NCI-H345 treated with DMSO at 0.1 percent for 48 hours (cell line): Measurements from ENCODE around the gene DGKD.

Experiments used
- DNase-seq: peaks from one replicate; lab custom pipeline; 2025; ENCODE audit not compliant: unreplicated experiment; lab: John Stamatoyannopoulos, UW

DGKD gene, protein sequence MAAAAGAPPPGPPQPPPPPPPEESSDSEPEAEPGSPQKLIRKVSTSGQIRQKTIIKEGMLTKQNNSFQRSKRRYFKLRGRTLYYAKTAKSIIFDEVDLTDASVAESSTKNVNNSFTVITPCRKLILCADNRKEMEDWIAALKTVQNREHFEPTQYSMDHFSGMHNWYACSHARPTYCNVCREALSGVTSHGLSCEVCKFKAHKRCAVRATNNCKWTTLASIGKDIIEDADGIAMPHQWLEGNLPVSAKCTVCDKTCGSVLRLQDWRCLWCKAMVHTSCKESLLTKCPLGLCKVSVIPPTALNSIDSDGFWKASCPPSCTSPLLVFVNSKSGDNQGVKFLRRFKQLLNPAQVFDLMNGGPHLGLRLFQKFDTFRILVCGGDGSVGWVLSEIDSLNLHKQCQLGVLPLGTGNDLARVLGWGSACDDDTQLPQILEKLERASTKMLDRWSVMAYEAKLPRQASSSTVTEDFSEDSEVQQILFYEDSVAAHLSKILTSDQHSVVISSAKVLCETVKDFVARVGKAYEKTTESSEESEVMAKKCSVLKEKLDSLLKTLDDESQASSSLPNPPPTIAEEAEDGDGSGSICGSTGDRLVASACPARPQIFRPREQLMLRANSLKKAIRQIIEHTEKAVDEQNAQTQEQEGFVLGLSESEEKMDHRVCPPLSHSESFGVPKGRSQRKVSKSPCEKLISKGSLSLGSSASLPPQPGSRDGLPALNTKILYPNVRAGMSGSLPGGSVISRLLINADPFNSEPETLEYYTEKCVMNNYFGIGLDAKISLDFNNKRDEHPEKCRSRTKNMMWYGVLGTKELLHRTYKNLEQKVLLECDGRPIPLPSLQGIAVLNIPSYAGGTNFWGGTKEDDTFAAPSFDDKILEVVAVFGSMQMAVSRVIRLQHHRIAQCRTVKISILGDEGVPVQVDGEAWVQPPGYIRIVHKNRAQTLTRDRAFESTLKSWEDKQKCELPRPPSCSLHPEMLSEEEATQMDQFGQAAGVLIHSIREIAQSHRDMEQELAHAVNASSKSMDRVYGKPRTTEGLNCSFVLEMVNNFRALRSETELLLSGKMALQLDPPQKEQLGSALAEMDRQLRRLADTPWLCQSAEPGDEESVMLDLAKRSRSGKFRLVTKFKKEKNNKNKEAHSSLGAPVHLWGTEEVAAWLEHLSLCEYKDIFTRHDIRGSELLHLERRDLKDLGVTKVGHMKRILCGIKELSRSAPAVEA

DNA sequence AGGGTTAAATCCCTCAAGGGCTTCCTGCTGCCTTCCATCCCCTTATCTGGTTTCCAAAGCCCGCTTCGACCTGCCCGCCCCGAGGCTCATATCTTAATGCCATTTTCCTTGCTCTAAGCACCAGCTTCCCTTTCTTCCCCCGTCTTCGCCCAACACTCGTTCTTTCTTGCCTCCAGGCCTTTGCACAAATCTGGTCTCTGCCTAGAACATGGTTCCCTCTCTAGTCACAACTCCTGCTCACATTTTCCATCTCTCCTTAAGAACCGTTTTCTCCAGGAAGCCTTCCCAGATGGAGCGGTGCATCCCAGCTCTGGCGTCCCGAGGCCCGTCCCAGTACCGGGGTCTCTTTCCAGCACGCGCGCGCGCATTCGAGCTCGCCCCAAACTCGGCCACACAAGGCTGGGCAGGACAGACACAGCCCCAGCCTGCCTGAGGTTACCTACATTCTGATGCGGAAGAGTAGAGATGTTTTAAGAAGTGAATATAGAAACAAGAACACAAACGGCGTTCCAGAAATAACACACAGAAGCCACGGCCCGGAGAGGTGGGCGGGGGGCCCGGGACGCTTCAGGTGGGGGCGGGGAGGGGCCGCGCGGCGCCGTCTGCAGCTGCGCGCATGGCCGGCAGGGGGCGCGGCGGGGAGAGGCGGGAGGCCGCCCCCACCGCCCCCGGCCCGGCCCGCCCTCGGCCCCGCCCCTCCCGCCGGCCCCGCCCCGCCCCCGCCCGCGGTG lies at the start of gene DGKD:
DGKD (plus strand) TSS at position 726 of the 731 bp plus-strand sequence. CDS start 25 bp downstream, outside the sequence.
- DNase-seq, result peak; percentile 30

DNA sequence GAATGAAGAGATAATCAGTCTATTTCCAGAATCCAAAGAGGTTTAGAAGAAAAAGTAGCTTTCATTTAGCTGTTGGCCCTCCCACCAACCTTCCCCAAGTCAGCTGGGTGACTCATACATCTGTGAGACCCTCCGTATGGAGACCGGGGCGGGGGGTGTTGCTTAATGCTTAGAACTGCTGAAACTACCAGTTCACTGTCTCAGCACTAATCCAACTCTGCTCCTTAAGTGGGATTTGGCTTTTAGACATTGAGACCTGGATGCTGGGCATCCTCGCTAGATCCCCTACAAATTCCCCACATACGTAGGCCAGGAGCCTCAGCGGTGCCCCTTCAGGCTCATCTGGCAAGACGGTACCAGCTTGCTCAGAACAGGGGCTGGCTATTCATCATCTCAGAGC lies 46.7 kb upstream of the DGKD start, which contains the start of gene SAG:
SAG (plus strand) TSS at position 252 of the 400 bp plus-strand sequence. CDS start 1,374 bp downstream, outside the sequence.
- DNase-seq, result no peak

DNA sequence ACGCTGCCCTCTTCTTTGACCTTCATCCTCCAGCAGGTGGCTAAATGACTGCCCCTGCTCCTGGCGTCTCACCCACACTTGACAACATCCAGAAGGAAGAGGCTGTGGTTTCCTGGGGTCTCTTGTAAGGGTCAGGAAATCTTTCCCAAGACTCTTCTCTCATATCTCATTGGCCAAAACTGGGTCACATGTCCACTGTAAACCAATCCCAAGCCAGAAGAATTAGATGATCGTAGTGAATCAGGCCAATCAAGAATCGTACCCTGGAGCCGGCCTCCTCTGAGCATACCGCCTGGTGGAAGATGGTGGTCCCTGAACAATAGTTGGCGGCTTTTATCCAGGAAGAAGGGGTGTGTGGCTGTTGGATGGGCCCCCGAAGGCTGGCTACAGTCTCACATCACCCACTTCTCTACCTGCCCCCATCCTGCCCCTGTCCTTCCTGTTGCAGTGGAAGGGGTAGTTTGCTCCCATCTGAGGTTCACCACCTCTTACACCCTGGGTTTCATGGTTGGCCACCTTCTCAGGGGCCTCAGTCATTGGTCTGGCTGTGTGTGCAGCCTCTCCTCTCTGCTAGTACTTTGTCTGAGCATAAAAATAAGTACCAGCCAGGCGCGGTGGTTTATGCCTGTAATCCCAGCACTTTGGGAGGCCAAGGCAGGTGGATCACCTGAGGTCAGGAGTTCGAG lies 42.9 kb upstream of the DGKD start:
- DNase-seq, result no peak

DNA sequence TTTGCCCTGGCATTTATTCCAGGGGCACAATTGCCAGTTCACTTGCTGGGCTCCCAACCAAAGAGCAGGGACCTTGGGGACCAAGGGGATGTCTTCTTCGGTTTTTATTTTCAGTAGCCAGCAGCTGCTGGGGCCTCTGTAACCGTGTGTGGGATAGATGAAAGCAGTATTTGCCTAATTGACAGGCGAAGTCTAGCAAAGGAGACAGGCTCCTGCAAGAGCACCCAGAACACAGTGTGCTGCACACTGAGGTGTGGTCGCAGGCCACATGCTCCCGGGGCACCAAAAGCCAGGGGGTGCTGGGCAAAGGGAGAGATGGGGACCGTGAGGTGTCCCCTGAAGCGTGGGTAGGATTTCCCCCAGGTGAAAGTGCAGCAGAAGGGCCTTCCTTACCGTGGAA lies 41.4 kb upstream of the DGKD start:
- no peak for DNase-seq

DNA sequence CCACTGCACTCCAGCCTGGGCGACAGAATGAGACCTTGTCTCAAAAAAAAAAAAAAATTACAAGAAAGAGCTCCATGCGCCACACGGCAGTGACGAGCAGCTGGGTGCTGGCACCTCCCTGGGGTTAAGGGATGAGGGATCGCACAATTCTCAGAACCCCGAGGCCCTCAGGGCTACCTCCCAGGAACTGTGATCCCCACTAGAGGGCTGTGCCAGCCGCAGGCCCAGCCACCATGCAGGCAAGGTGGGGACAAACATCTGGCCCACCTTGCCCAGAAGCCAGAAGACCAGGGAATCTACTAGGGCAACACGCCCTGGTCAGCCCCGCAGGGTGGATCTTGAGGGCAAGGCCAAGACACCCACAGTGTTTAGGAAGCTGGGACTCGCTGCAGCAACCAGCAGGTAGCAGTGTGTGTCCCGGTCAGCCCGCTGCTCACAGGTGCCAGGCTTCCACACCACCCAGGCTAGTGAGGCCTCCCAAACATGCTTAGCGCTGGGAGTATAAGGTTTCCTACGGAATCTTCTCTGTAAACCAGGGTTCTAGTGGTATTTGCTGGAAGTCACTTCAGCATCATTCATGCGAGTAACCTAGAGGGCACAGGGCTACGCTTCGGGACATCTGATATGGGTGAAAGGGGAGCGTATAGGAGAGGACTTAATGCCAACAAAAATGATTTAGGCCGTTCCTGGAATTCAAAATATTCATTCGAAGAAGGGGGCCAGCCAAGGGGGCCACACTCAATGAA lies 39.9 kb upstream of the DGKD start:
- no peak for DNase-seq

DNA sequence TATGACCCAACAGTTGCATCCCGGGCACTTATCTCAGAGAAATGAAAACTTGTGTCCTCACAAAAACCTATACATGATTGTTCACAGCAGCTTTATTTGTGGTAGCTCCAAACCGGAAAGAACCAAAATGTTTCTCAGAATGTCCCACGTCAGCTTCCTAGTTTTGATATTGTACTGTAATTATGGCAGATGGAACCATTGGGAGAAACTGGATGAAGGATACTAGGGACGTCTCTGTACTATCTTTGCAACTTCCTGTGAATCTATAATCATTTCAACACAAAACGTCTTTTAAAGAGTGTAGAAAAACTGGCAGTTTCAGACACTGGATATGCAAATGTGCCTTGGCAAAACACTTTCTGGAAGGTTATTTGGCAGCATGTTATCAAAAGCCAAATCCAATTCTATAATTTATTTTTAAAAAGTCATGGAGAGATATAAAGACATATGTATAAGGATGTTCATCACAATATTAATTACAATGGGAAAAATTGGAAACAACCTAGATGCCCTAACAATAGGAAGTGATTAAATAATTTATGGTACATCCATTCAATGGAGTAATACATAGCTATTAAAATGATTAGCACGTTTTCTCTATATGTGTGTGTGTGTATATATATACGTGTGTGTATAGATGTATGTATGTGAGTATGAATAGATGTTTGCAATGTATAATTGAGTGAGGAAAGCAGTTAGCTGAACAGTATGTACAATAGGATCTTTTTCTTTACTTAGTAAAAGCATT lies 36.9 kb upstream of the DGKD start:
- no peak for DNase-seq

DNA sequence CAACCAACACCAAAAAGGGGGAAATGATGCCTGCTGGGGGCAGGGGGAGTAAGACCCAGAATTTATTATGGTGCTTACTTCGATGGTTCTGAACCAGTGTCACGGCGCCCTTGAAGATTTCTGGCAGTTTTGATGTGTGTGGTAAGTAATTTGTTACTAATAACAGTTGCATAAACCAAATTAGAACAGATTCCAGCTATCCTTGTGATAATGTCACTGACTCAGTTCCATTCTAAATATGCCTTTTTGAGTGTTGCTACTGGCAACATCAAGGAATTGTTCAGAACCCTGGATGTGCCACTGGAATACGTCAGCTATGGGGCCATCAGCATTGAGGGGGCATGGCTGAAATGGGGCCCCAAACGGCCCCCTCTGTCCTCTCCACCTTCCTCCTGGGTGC lies 35.0 kb upstream of the DGKD start:
- no peak for DNase-seq

DNA sequence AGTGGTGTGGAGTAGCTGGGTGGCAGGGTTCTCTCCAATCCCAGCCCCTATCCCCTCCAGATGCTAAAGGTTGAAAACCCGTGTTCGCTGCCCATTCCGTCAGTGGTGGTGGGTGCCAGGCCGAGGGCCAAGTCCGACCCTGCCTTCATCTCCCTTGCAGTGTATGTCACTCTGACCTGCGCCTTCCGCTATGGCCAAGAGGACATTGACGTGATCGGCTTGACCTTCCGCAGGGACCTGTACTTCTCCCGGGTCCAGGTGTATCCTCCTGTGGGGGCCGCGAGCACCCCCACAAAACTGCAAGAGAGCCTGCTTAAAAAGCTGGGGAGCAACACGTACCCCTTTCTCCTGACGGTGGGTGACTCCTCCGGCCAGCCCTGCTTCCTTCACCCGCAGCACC lies 33.8 kb upstream of the DGKD start:
- DNase-seq, result no peak

DNA sequence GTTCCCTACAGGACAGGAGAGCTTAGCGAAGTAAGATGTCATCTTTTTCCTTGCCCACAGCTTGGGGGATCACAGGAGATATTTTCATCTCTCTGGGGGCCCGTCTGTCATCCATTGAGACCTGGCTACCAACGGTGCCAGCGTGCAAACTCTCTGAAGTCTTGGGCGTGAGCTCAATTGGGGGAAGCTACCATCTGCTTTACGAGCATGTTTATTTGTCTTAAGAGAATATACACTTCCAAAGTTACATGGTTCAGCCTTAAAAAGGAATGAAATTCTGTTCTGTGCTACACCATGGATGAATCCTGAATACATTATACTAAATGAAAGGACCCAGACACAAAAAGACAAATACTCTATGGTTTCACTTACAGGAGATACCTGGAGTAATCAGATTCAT lies 33.1 kb upstream of the DGKD start:
- DNase-seq, result no peak

DNA sequence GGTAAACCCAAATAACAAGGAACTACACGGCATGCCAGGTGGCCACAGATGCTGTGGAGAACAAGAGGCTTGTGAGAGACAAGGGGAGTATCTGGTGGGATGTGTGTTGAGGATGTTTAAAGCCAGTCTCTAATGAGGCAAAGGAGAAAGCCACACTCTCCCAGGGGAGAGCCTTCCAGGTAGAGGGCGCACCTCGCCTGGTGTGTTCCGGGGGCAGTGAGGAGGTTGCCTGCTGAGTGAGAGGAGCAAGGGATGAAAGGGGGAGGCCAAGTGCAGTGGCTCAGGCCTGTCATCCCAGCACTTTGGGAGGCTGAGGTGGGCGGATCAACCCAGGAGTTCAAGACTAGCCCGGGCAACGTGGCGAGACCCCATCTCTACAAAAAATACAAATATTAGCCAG lies 30.4 kb upstream of the DGKD start:
- no peak for DNase-seq

DNA sequence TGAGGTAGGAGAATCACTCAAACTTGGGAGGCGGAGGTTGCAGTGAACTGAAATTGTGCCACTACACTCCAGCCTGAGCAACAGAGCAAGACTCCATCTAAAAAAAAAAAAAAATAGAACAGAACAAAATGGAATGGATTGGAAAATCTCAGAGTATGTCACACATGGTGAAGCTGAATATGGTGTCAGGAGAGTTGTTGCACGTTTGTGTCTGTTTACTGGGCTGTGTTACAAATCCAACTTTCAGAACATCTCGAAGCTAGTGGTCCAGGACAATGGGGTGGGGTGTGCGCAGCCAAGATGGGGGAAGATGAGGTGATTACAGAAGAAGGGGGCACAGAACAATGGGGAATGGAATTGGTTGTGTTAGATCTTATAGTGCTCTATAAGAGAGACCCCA lies 29.0 kb upstream of the DGKD start:
- no peak for DNase-seq

DNA sequence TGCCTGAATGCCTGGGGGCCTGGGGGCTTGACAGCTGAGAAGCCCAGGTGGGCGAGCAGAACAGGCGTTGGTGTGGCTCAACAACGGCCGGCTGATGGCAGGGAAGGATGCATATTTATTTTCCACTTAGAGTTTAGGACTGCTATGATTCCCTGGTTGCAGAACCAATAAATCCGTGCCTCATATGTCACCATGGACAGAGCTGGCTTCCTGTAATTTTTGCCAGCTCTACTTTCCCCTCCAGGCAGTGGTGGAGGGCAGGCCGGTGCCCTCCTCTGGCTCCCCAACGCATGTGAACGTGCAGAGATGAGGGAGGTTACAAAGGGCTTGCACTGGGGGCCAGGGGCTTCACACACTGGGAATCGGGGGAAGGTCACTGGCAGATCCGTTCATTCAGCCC lies 28.5 kb upstream of the DGKD start:
- no peak for DNase-seq

DNA sequence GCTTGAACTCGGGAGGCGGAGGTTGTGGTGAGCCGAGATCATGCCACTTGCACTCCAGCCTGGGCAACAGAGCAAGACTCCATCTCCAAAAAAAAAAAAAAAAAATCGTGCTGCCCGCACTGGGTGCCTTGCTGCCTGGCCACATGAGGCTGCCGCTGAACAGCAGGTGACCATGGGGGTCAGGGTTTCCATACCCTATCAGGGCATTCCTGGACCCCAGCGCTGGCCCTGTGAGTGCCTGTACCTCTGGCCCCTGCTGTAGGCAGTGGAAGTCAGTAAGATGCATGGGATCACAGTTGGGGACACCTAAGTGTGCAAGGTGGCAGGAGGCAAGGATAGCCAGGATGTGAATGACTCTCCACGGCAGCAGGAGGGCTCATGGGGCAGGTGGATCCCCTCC lies 27.8 kb upstream of the DGKD start:
- no peak for DNase-seq

DNA sequence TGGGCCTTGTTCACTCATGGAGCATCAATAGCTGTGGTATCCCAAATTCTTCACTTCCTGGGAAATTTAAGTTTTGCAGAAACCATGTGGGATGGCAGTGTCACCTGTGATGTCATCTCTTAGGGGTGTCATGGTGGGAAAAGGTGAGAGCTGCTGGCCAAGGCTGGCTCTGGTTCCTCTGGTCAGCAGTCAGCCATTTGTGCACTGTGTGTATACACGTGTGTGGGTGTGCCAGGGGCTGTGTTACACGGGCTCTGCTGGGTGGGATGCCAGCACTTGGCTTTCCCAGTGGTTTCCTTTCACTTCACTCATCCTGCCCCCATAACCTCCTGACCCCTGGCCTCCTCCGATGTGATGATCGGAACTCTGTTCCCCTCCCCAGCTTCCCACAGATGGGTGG lies 25.4 kb upstream of the DGKD start:
- DNase-seq, result no peak

DNA sequence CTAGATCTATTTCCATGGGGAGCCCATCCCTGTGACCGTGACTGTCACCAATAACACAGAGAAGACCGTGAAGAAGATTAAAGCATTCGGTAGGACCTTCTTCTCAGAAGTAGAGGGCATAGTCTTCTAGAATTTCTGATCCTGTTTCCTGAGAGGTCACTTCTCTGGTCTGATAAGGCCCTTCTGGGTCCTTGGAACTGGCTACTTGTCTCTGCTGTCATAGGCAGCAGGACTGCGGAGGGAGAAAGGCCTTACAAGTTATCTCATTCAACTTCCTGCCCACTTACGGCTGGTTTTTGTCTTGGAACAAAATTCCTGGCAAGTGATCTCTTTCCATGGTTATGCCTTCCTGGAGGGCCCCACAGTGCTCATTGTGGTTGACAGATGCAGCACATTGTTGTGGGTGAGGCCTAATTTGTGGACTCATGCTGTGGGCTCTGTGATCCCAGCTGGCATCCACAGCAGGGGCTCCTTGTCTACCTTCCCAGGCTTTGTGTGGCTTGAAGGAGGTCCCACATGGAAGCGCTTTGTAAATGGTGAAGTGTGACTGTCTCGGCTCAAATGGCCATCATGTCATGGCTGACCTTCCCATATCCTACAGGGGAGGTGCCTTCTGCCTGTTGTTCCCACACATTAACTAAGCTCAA lies 24.7 kb upstream of the DGKD start:
- DNase-seq, result peak; percentile 90

DNA sequence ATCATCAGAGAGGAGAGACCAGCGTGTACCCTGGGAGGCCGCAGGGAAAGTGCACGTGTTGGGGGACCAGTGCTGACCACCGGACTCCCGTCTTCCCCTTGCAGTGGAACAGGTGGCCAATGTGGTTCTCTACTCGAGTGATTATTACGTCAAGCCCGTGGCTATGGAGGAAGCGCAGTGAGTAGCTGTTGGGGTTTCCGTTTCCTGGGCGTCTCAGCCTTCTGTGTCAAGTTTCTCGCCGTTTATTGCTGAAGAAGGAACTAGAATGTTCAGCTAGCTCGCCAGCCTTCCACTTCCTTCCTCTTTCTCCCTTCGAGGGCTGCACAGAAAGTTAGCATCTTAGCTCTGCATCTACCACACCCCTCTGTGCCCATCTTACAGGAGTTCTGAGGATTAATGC lies 22.8 kb upstream of the DGKD start:
- no peak for DNase-seq

DNA sequence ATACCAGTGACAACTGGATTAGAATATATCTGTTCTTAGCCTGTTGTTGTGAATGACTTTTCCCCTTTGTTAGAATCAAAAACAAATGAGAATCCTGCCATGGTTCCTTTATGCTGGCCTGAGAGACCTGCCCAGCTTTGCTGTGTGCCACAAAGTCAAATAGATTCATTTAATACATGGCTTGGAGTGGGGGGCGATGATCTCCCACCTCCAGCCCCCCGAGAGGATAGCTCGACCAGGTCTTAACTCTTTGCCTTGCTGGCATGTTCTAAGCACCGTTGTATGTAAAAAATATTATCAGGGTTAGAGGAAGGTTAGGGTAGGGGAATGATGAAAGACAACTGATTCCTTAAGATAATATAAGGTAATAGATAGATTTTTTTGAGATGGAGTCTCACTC lies 22.2 kb upstream of the DGKD start:
- DNase-seq, result no peak

DNA sequence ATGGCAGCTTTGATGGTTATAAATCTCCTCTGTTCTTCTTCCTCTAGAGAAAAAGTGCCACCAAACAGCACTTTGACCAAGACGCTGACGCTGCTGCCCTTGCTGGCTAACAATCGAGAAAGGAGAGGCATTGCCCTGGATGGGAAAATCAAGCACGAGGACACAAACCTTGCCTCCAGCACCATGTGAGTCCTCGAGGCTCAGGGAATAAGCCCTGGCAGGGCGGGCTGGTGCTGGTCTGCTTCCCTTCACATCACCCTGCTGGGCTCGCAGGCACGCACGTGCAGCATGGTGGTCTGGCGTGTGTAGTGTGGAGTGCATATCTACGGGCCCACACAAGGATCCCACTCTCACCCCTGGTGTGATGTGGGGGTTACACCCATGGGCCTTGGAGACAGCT lies 19.4 kb upstream of the DGKD start:
- no peak for DNase-seq
